Inferior parietal cortex (tissue), 1 donor: ENCODE data around the gene DAPL1.

ENCODE experiments used
- DNase-seq: peaks from one replicate; pipeline ENCODE4 v3.0.0-alpha.2; 2016; ENCODE audit errors: extremely low spot score

Gene DAPL1

GRCh38 chr2:158777077-158777476 is 18.0 kb upstream of the DAPL1 start:
- DNase-seq = no peak

GRCh38 chr2:158778243-158778642 is 16.9 kb upstream of the DAPL1 start:
- no peak for DNase-seq

- DNase-seq = no peak
Measured at GRCh38 chr2:158779621-158780020, 15.5 kb upstream of the DAPL1 start.

DNA sequence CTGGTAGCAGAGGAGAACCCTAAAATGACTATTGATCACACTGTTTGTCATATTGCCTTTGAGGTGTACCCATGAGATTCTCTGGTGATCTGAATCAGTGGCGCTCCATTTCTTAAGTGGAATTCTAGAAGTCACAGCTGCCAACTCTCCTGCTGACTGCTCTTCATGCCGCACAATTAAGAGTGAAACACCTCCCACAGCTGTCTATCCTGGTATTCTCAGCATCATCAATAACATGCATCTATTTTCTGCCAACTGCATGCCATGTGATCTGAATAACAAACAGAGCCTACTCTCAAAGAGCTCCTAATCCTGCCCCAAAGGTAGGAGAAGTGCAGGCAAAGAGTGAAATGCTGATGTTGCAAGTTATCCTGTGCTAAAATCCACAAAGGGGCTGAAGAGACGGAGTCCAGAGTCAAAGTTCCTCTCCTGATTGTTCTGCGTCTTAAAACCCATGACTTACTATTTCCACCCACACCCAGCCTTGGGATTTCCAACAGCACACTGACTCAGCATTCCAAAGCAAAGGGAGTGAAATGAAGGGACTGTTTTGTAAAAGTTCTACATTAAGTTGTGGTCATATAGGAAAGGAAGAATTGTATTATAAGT is 13.7 kb upstream of the DAPL1 start:
- DNase-seq = no peak

GRCh38 chr2:158782136-158782535 is 13.0 kb upstream of the DAPL1 start:
- DNase-seq = no peak

GRCh38 chr2:158782616-158783015 is 12.5 kb upstream of the DAPL1 start:
- DNase-seq = no peak

DNA sequence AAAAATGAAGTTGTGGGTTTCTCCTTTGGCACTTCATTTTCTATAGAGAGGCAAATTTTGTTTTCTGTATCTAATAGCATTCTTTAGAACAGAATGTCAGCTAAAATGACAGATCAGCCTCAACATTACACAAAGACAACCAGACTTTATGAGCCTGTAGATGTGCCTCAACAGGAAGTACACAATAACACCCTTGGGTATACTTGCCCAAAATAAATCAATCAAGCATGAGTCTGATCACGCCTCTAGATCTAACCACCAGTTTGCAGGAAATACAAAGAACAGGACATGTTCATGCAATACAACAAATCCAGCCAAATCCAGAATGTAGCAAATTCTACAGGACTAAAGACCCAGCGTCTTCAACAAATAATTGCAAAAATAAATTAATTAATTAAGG is 11.2 kb upstream of the DAPL1 start:
- DNase-seq = no peak

GRCh38 chr2:158786897-158787296 is 8.2 kb upstream of the DAPL1 start:
- no peak for DNase-seq

DNA sequence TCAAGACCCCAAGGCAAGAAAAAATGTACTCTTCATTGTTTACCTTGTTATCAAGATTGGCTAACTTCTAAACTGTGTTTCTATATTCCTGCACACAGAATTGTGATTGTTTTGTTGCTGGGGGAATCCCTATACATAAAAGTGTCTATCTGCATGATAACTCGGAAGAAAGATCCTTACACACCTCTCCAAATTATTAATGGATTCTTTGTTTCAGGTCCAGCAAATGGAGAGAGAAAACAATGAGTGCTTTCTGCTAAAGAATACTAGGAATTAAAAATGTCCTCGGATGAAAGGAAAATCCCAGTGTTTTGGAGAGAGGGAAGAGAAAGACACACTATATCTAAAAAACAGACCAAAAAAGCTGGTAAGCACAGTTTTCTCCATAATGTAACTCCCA is 6.2 kb upstream of the DAPL1 start:
- no peak for DNase-seq

DNA sequence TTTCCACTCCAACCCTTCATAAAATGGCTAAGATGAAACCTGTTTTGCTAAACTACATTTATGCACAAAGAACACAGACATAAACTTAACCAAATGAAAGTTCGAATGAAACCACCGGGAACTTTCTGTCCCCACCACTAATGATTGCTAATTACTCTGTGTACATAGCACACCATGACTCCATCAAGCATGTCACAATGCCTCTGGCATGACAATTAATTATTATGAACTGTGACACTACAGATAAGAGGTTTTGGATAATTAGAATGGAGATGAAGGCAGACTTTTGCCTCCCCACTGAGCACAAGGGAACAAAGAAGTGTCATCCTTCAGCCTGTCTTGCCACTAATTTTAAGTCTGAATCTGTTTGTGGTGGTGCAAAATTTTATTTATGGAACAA is 1.5 kb downstream of the DAPL1 start:
- no peak for DNase-seq

GRCh38 chr2:158797963-158798700 is 3.0 kb downstream of the DAPL1 start:
- DNase-seq = no peak

- no peak for DNase-seq
Measured at GRCh38 chr2:158799181-158799580, 4.1 kb downstream of the DAPL1 start.

GRCh38 chr2:158803506-158803905 is 8.4 kb downstream of the DAPL1 start:
- no peak for DNase-seq

- DNase-seq = no peak
Measured at GRCh38 chr2:158805255-158805654, 10.1 kb downstream of the DAPL1 start.

GRCh38 chr2:158805936-158806335 is 10.8 kb downstream of the DAPL1 start:
- no peak for DNase-seq

DNA sequence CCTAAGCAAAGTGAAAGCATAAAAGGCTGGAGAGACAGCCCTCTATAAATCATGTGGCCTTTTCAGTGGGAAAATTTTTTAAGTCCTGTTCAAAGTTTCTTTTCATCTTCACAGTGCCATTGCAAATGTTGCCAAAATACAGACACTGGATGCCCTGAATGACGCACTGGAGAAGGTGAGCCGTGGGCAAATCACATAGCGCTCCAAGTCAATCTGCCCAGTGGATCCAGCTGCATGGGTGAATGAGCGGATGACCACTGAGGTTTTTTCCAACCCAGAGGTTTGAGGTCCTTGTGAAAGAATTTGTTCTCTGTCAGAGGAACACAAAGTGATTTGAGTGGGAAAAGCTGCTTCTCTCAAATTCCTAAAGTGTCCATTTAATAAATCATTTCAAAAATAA is 11.8 kb downstream of the DAPL1 start:
- no peak for DNase-seq

GRCh38 chr2:158808426-158808825 is 13.3 kb downstream of the DAPL1 start:
- no peak for DNase-seq

DNA sequence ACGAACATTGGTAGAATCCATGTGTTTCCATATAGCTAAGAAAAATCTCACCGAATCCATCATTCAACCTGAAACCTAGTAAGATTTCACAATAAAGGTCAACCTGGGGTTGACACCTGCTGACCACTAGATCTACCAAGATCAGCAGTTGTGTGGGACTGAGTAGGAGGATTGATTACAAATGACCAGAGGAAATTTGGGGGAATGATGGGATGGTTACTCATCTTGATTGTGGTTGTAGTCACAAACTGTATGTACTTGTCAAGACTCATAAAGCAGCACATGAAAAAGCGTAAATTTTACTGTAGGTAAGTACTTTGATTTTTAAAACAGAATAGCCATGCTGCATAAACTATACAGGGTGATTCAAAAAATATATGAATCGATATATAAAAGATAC is 14.7 kb downstream of the DAPL1 start:
- DNase-seq = no peak

DNA sequence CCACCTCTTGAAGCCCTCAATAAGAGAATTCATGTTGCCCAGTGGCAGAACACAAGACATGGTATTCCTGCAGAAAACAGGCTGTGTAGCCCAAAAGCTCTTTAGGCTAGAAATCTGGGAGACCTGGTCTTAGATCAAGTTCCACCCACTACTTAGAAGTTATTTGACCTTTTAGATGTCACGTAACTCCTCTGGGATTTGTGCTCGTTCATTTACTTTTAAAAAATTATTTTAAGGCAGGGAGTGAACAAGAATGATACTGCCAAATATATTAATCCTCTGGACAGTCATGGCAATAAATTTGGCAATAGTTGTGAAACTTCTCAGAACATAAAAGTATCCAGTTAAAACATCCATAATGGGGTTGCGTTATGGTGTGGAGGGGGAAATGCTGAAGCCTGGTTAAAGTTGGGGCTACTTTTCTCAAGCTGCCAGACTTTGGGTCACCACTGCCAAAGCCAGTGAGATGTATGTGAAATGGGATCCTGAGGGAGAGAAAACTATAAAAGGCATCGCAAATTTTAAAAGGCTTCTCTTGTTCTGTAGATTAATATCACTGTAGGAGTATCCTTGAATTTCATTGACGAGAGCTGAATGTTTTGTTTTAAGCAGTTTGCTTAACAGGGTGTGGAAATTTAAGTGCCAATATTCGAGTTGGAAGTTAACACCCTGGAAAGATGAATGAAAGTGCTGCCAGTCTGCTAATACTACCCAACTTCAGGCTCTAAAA is 15.8 kb downstream of the DAPL1 start:
- no peak for DNase-seq

DNA sequence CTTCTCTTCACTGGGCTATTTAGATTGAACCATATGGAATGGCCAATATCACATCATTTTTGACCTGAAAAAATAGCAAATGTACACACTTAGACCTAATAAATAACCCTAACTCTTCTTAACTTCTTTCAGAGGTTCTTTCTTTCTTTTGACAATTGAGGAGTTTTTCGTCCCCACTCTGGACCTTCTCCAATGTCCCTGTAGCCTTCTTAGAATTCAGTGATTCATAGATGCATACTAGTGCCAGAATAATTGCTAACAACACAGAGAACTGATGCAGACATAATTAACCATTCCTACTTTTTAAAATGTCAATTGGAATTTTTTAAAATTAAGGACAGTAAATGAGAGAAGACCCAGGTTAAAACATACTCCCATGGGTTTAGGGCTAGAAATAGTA is 20.0 kb downstream of the DAPL1 start:
- DNase-seq = no peak

- no peak for DNase-seq
Measured at GRCh38 chr2:158815658-158816057, 20.5 kb downstream of the DAPL1 start.

DNA sequence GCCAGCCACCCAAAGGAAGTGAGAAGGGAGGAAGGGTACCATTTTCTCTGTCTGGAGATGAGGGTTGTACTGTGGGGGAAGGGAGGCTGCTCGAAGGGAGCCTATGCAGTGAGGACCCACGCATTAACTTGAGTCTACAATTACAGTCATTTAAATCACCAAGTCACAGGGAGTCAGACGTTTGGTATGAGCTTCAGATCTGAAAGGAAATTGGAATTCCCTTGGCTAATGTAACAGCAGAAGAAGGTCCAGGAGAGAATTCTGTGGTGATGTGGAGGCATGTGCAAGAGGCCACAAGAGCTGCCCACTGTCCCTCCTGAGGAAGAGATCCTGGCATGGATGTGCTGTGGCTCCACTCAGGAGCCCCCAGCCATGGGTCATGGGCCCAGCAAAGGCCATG is 22.5 kb downstream of the DAPL1 start:
- DNase-seq = no peak

DNA sequence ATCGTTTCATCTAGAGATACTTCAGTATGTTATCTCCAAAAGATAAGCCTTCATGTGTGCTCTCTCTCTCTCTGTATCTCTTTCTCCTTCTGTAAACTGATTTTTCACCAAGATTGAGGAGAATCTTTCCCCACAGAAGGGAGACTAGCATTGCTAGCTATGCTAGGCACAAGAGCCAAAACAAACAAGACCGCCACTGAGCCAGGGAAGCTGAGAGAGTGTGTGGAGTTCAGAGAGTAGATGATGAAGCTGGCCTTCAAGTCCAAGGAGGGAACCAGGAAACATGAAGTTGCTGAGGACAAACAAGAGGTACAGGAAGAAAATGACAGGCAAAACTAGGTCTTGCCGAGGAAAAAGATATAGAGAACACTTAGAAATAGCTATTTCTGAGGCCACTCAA is 23.4 kb downstream of the DAPL1 start:
- no peak for DNase-seq
